Fibroblast of skin of left quadriceps (primary cell): ENCODE results near the gene FAM174C.

ENCODE experiments used
- DNase-seq, 2 experiments: peaks; one replicate each; pipeline ENCODE4 v3.0.0-alpha.2; 2013; ENCODE audit warnings: low read depth in 2 of 2

Gene FAM174C

DNA sequence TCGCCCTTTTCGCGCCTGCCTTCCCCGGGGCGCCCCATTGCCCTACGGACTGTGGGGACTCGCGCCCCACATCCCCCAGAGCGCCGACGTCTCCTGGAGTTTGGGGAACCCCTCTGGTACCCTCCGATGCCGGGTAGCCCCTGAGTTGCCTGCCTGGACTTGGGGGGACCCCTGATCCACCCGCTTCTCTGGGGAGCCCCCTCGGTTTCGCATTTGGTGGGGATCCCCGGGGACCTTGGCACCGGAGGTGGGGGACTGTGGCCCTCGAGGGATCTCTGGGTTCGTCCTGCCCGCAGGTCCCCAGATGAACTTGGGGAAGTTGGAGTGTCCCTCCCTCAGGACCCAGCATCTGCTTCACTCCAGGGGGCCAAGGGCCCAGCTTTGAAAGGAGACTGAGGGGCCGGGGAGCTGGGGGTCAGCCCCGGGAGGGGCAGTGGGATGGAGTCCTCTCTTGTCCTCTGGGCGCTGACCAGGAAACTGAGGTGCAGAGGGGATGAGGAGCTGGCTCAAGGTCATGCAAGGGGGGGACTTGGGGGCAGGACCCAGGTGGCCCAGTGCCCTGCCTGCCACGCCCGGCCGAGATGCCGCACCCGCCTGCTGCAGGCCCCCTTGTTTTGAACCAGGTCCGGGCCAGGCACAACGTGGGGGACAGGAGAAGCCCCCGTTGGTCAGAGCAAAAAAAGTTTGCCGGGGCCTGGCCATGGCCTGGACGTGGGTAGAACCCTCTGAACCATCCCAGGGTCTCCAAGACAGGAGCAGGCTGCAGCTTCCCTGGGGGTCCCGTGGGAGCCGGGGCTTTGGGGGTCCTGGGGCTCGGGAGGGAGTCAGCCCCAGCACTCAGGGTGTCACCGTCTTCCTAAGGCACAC, 11.4 kb downstream of the FAM174C start:
- DNase-seq: no peak

DNA sequence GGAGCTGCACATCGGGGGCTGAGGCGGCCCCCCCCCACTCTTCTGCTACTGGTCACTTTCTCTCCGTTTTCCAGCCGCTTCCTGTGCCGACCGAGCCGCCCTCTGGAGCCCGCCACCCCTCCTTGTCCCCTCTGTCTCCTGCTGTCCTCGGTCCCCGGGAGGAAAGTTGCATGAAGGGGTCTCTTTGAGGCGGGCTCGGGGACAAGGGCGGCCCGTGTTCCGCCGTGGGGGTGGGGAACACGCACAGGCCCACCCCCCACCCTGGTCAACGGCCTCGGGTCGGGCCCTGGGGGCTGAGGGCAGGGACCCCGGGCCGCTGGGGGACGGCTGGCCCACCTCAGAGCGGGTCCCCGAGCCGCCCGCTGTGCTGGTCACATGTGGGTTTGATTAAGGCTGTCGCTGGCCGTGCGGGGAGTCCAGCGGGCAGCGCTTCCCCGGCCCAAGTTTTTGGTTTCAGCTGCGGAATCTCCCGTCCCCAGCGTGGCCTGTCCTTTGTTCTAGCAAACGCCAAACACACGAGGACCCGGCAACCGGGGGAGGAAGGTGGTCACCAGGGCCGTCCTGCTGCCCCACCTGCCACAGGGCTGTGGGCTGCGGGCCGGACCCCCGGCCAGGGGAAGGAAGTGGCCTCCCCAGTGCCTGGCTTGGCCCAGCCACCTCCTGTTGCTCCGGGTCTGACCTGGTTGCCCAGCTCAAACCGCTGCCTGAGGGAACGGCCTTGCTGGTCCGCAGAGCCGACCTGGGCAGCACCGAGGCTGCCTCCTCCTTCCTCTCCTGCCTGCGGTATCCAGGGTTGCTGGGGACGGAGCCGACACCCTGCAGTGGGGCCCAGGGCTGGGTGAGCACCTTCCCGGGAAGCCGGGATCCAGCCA, 12.3 kb downstream of the FAM174C start:
- DNase-seq: no peak

DNA sequence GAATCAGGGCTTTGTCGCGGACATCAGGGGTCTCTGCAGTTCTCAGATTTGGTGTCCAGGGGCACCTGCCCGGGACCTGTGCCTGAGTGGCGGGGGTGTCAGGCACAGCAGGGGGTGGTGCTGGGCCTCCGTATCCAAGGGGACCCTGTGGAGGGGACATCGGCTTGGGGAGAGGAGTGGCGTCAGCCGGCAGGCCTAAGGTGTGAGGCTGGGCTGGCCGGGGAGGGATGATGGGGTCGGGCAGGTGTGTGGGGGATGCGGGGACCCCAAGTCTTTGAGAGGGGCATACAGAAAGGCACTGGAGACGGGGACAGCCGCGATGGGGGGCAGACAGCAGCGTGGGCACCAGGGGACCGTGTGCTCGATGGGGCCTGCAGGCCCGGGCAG, 12.9 kb downstream of the FAM174C start:
- no peak for DNase-seq

DNA sequence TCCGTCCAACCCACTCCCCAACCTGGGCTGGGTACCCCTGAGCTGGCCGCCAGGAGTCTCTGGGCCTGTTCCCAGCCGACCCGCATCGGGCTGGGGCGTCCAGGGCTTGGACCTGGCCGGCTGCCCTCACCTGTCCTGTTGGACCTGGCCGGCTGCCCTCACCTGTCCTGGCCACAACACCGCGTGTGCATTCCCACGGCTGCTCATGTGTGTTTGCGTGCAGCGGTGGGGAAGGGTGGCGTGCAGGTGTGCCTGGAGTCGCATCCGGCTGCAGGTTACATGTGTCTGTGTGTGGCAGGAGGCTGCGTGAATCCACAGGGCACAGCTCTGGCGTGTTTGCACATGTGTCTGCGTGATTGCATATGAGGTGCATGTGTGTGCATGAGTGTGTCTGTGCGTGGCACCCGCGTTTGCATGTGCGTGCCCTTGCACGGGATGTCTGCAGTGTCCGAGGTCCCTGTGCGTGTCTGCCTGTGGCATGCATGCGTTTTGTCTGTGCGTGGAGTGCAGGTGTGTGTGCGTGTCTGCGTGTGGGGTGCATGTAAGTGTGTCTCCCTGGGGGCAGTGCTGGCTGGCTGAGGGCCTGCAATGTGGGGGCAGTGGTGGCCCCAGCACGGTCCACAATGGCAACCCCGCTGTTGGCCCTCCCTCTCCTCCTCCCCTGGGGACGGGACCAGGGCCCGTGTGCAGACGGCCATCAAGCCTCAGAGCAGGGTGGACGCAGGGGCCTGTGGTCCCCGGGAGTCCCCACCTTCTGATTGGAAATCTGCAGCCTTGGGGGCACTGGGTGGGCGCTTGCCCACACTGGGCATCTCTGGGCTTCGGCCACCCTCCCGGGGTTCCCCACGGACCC, 13.7 kb downstream of the FAM174C start:
- DNase-seq: no peak

DNA sequence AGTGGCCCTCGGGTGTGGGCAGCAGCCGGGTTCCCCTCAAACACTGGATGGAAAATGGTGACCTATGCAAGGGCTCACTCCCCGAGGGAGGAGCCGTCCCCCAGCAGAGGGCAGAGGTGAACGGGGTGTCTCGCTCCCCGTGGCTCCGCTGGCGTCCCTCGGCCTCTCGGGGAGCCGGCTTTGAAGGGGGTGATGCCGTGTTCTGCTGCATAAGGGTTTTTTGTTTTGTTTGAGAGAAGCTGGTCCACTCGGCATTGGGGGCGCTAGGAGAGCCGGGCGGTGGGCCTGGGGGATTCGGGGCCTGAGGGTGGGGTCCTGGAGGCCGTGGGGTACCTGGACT, 14.3 kb downstream of the FAM174C start:
- no peak for DNase-seq

DNA sequence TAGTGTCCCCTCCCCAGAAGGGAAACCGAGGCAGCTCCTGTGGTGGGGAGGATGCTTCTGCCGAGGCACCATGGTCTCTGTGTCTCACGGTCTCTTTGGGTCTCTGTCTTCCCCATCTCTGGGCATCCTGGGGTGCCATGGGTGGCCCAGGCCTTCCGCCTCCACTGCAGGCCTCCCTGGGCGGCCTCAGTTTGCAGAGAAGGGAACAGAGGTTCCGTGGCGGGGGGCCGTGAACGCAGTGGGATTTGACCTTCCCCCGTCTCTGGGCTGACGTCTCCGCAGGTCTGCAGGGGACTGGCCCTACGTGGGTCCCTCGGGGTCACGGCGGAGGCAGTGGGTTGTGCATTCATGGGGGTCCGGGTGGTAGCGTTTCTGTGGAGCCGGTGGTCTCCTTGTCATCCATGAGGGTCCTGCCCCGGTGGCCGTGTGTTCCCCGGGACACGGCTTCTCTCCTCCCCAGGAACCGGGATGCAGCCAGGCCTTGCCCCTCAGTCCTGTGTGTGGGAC, 14.9 kb downstream of the FAM174C start:
- no peak for DNase-seq

DNA sequence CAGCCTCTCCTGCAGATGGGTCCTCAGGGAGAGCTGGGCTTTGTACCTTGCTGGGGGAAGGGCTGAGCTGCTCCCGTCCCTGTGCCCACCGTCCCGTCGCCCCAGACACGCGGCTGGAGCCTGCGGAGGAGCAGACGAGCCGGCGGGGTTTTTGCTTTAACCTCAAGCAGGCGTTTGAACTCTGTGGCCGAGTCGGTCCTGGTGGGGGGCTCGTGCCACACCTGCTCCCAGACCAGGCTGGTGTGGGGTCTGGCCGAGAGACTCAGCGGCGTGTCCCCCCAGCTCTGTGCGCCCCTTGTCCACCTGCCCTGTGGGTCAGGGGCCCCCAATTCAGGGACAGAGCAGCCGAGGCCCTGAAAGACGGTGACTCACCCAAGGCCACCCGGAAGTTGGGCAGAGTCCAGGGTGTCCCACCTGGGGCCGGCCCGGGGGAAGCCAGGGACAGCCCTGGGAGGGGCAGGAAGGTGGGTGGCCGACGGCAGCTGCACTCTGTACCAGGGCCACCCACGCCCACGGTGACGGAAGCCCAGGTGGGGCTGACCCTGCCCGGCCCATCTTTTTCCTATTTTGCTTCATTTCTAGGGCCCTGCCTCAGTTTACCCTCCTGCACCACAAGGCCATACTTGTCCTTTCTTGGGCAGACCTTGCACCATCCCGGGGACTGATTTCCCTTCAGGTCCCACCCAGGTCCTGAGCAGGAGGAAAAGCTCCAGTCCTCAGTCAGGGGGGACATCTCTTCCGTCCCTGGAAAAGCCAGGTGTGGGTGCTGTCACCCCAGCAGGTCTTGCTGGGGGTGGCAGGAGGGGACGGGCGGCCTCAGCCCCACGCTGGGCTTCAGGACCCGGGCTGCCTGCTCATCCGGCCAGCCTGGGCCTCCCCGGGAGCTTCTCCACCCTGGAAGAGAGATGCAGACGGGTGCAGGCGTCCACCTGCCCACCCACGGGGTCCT, 15.6 kb downstream of the FAM174C start:
- DNase-seq: no peak

DNA sequence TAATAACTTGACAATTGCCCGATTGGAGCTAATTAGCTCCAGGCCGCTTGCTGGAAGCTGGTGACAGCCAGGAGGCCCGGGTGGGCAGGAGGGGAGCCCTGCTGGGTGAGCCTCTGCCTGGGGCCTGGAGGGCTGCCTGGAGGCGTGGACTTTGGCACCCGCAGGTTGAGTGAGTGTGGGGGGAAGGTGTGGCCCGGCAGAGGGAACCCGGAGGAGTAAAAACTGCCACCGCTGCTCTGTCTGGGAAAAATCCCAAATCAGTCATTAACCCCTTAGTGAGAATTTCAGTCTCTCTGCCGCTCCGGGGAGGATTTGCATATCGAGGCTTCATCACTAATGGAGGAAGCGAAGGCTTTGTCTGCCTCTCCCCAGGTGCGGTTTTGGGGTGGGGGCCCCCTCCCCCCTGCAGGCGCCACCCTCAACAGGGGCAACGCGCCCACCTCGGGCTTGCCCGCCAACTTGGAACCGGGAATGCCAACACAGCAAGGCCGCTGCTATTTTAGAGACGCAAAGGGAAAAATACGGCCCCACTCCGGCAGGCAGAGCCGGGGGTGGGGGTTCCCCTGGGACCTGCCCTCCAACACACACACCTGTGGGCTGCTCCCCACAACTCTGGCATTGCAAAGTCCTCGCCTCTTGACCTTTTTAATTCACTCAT, 16.6 kb downstream of the FAM174C start:
- no peak for DNase-seq

DNA sequence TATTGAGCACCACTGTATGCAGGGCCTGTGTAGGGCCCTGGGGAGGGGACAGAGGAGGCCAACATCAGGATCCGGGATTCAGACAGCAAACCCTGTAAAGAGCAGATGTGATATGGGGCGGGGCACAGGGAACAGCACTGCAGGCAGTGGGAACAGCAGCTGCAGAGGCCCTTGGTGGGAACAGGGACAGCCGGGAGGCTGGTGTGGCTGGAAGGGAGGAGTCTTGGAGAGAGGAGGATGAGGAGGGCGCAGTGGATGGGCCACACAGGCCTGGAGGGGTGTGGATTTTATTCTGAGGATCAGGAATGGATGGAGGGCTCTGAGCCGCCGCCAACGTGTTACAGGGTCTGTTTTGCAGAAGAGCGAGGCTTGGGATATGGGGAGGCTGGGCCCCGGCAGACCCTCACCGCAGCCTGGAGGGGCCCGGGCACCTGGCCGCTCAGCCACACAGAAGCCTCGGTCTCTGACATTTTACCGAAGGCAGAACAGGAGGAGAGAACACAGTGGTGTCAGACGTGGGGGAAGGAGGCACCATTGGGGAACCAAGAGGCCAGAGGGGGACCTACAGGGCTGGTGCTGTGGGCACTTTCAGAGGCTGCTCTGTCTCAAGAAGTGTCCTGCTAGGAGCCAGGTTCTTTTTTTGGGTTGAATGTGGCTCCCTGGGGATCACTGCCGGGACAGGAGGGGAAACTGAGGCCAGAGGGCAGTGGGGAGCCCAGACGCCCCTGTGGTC, 17.3 kb downstream of the FAM174C start:
- DNase-seq: no peak

DNA sequence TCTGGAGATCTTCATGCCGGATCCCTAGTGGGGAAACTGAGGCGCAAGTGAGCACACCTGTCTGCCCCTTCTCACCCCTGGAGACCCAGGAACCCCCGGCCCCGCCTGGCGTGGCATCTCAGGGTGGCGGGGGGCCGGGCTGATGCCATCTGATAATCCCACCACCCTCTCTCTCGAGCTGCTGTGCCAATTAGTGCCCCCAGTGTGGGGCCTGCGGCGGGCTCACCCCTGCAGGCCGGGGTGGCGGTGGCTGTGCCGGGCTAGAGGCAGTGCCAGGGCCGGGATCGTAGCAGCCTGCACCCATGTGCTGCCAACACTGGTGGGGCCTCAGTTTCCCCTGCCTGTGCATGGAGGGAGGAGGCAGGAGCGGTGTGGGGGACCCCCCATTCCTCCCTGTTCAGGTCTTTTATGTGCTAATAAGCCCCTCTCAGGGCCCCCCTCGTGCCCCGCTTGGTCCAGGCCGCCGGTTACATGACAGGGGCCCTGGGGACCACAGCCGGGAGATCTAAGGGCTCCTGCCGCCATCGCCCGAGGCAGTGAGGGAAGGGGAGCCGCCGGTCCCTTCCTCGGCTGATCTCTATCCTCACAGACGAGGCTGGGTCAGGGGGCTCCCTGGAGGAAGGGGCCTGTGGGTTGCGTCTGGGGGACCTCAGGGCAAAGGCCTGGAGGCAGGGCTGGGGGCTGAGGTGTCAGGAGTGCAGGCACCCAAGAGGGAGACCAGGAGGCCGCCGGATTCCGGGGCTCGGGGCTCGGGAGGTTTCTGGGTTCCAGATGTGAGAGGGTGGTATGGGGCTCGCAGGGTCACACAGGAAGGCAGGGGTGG, 18.7 kb downstream of the FAM174C start:
- DNase-seq: no peak

DNA sequence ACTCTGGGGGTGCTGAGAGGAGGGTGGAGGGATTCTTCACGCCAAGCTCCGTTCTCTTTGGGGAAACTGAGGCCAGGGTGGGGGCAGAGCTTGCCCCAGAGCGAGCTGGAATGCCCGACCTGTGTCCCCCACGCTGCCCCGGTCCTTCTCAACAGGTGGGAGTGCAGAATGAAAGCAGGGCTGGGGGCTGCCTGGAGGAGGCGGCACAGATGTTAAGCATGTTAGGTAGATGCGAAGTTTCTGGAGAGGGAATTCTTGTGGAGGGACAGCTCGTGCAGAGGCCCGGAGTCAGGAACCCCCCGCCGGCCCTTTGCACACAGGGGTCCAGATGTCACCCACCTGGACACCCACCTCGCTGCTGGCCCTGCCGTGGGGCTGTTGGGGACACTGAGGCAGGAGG, 19.4 kb downstream of the FAM174C start:
- DNase-seq: no peak

DNA sequence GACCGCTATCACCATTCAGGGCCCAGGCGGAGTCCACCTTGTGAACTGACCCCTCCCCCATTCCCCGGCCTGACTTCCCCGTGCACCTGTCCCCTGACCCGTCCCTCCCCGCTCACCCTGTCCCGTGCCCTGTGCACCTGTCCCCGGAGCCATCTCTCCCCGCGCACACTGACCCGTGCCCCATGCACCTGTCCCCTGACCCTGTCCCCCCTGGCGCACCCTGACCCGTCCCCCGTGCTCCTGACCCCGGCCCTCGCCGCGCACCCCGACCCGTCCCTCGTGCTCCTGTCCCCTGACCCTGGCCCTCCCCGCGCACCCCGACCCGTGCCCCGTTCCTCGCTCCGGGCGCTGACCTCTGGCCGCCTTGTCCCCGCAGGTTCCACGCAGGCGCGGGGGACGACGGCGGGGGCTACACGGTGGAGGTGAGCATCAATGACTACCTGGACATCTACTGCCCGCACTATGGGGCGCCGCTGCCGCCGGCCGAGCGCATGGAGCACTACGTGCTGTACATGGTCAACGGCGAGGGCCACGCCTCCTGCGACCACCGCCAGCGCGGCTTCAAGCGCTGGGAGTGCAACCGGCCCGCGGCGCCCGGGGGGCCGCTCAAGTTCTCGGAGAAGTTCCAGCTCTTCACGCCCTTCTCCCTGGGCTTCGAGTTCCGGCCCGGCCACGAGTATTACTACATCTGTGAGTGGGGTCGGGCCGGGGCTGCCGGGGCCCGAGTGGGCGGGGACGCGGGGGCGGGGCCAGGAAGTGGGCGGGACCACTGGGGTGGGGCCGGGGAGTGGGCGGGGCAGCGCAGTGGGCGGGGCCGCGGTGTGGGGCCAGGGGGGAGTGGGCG, 20.1 kb downstream of the FAM174C start:
- no peak for DNase-seq

DNA sequence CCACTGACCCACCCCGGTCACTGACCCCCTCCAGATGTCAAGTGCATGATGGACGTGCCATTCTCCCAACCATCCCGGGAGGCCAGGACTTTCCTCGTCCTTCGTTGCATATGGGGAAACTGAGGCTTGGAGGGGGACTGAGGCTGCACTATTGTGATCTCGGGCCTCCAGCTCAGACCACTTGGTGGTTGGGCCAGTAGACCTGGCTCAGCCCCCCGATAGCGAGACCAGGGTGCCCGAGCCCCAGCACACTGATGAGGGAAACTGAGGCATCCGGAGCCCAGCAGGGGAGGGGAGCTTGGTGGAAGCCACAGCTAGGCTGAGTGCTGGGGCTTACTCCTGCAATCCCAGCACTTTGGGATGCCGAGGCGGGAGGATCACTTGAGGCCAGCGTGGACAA, 20.7 kb downstream of the FAM174C start:
- no peak for DNase-seq

DNA sequence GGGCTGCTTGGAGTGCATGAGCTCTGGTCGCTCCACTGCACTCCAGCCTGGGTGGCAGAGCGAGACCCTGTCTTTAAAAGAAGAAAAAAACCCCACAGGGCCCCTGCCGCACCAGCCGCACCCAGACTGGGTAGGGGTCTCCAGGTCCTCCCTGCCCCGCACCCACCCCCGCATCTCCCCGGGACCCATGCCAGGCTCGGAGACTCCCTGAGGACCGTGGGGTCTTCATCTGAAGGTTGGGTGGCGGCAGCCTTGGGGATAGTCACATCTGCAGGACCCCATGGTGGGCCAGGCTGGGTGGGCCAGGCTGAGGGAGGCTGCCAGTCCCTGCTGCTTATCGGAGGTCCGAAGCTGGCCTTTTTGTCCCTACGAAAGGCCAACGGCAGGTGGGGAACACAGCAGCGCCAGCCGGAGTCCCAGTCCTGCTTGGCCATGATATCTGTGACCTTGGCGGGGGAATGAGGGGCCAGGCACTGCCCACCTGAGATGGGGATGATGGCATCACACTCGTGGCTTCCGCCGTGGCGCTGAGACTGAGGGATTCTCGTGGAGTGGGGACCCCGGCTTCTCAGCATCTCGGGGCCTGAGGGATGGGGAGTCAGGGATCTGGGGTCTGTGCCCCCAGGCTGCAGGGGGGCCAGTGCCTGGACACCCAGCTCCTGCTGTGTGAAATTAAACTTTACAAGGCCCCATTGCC, 21.4 kb downstream of the FAM174C start:
- DNase-seq: no peak

DNA sequence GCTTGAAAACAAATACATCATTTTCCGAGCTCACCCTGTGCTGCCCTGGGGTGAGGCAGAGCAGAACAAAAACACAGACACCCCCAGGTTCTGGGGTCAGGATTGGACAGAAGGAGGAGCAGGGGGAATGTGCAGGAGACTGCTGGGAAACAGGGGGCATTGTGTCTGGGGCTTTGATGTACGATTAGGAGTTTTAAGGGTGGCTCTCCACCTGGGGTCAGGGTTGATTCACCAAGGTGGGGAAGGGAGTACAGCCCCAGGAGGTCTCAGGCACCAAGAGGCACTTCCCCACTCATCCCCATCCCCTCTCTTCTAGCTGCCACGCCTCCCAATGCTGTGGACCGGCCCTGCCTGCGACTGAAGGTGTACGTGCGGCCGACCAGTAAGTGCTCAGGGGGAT, 22.9 kb downstream of the FAM174C start:
- no peak for DNase-seq

DNA sequence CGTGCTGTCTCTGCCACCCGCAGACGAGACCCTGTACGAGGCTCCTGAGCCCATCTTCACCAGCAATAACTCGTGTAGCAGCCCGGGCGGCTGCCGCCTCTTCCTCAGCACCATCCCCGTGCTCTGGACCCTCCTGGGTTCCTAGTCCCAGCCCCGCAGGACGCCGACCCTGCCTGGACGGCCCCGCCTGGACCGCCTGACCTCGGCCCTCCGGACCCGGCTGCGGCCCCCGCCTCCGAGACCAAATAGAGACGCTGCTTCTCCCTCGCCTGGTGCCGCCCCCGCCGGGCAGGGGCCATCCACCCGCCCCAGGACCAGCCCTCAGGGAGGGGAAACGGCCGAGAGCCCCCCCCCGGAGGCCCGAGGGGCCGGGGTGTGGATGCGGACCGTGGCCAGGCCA, 24.5 kb downstream of the FAM174C start:
- DNase-seq: no peak
